Epidermal melanocyte (primary cell): ENCODE data around the gene FCHO2.
"Not testable (repeated sequence)": the region's sequence is repeated elsewhere in the genome, so short reads cannot be mapped to it uniquely, and the experiment has no call there.

Source experiments
- DNase-seq: peaks from one replicate; pipeline ENCODE4 v3.0.0; 2011; ENCODE audit warnings: low spot score; ENCODE audit not compliant: insufficient read length

Gene FCHO2

DNA sequence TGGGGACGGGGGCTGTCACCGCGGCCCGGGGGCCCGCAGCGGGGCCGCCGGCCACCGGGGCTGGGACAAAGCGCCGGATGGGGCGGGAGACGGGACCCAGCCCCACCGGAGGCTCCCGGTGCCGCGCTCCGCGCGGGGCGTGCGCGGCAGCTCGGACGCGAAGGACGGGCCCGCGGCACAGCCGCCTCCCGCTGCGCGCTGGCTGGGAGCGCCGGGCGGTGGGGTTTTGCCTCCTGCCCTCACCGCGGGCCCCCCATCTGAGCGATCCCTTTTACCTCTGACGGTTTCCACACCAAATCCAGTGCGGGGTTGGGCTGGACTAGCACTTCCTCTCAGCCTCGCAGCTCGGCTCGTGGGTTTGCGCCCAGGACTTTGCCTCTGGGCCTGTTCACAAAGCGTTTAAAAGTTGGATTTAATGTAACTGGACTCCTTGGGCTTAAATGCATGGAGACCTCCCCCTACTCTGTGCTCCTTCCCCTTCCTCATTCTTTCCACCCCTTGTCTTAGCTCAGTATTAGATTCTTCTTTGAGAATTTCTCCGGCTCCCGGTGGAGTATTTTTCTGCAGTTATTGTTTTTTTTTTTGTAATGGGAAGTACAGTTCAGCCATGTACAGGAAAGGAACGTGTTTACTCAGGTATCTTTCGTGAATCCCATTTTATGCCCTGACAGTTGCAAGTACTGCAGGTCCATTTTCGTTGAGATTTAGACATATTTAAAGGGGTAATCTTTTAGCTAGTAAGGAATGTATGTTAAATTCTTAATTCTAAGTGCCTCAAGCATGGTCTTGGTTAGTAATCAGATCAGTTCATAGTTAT is 691 bp downstream of the FCHO2 start:
- no peak for DNase-seq

DNA sequence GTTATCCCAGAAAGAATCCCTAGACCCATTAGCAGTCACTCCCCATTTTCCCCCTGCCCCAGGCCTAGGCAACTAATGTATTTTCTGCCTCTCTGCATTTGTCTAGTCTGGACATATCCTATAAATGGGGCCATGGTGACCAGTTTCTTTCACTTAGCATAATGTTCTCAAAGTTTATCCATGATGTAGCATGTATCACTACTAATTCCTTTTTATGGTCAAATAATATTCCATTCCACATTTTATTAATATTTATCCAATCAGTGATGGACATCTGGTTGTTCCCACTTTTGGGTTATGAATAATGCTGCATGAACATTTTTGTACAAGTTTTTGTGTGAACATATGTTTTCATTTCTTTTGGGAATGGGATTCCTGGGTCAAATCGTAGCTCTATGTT is 1.5 kb downstream of the FCHO2 start:
- DNase-seq = no peak

DNA sequence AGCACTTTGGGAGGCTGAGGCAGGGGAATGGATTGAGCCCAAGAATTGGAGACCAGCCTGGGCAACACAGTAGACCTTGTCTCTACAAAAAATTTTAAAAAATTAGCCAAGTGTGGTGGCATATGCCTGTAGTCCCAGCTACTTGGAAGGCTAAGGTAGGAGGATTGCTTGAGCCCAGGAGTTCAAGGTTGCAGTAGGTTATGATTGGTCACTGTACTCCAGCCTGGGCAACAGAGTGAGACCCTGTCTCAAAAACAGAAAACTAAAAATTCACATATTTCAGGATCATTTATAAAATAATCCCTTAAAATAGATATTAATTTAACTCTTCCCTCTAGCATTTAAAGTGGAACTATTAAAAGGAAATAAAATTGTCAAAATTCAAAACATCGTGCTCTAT is 3.4 kb downstream of the FCHO2 start:
- no peak for DNase-seq

DNA sequence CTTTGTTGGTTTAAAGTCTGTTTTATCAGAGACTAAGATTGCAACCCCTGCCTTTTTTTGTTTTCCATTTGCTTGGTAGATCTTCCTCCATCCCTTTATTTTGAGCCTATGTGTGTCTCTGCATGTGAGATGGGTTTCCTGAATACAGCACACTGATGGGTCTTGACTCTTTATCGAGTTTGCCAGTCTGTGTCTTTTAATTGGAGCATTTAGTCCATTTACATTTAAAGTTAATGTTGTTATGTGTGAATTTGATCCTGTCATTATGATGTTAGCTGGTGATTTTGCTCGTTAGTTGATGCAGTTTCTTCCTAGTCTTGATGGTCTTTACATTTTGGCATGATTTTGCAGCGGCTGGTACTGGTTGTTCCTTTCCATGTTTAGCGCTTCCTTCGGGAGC is 18.6 kb downstream of the FCHO2 start:
- DNase-seq = not testable (repeated sequence)

DNA sequence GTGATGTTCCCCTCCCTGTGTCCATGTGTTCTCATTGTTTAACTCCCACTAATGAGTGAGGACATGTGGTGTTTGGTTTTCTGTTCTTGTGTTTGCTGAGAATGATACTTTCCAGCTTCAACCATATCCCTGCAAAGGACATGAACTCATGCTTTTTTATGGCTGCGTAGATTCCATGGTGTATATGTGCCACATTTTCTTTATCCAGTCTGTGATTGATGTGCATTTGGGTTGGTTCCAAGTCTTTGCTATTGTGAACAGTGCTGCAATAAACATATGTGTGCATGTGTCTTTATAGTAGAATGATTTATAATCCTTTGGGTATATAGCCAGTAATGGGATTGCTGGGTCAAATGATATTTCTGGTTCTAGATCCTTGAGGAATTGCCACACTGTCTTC is 21.0 kb downstream of the FCHO2 start:
- not testable (repeated sequence) for DNase-seq

DNA sequence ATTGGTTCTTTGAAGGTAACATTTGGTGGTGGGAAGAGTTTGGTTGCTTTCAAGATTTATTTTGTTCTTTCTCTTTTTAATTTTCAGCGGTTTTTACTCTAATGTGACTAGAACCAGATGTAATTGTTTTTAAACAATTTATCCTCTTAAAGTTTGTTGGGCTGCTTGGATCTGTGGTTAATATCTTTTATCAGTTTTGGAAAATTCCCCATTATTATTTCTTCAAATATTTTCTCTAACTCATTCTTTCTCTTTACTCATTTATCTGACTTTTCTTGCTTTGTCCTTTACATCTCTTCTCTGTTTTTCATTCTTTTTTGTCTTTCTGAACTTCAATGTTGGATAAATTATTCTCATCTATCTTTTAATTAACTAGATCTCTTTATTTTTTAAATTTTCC is 29.9 kb downstream of the FCHO2 start:
- no peak for DNase-seq

DNA sequence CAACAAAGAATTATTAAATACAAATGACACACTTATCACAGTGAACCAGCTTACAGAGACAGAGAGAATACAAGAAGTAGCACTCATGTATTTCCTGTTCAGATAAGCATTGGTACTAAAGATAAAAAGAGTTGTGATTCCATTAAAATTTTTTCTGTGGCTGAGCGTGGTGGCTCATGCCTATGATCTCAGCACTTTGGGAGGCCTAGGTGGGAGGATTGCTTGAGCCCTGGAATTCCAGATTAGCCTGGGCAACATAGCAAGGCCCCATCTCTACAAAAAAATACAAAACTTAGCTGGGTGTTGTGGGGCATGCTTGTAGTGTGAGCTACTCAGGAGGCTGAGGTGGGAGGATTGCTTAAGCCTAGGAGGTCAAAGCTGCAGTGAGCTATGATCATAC is 32.9 kb downstream of the FCHO2 start:
- no peak for DNase-seq

DNA sequence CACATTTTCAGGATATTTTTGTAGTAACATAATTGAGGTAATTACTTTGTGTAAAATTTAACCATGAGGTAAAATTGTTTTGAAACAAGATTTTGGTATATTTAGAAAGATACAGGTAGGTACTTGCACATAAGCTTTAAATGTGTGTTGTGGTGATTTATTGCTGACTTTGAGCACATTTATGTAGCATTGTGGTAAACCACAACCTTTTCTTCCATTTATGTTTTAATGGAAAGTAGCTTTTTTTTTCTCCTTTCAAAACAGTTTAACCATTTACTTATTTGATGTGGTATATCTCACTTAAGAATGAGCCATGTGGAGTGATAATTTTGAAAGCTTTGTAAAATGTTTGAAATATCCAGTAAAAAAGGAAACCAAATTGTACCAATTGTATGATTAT is 35.6 kb downstream of the FCHO2 start:
- no peak for DNase-seq

DNA sequence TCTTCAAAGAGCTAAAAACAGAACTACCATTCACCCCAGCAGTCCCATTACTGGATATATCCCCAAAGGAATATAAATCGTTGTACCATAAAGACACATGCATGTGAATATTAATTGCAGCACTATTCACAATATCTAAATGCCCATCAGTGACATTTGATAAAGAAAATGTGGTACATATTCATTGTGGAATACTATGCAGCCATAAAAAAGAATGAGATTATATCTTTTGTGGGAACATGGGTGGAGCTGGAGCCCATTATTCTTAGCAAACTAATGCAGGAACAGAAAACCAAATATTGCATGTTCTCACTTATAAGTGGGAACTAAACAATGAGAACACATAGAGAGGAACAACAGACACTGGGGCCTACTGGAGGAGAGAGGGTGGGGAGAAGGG is 38.7 kb downstream of the FCHO2 start:
- no peak for DNase-seq

DNA sequence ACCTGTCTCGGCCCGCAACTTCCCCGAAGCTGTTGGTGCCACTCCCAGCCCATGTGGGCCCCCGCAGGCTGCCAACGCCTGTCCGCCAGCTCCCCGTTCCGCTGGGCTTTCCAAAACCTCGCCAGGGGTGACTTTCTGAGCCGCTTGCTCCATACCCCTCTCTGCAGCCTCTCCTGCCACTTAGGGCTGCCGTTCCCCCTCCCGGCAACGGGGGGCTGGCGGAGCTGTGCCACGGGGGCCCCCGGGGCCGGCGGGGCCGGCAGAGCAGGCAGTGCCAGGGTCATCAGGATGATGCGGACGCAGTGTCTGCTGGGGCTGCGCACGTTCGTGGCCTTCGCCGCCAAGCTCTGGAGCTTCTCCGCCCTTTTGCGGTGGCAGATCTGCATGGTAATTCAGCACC is 40.8 kb downstream of the FCHO2 start:
- no peak for DNase-seq

DNA sequence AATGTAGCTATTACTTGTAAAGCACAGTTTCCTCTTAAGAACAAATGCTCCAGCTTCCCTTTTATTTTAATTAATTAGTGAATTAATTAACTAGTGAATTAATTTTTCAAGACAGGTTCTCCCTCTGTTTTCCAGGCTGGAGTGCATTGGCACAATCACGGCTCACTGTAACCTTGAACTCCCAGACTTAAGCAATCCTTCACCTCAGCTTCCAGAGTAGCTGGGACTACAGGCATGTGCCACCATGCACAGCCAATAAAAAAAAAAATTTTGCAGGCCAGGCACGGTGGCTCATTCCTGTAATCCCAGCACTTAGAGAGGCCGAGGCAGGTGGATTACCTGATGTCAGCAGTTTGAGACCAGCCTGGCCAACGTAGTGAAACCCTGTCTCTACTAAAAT is 44.1 kb downstream of the FCHO2 start:
- no peak for DNase-seq

DNA sequence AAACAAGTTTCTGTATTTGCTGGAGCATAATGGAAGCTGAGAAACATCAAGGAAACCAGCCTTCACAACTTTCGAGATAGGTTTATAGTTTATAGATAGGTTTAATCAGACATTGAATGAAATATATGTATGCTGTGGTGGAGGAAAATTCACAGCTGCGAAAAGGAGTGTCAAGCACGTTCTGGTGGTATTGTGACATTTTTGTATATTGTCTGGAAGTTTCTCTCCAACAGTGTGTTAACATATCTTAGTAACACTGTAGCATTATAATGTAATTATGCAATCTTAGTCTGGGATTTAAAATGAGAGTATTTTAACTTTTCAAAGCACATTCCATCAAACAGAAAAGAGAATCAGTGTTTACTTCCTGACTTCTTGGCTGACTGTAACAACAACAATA is 50.0 kb downstream of the FCHO2 start:
- DNase-seq = no peak

DNA sequence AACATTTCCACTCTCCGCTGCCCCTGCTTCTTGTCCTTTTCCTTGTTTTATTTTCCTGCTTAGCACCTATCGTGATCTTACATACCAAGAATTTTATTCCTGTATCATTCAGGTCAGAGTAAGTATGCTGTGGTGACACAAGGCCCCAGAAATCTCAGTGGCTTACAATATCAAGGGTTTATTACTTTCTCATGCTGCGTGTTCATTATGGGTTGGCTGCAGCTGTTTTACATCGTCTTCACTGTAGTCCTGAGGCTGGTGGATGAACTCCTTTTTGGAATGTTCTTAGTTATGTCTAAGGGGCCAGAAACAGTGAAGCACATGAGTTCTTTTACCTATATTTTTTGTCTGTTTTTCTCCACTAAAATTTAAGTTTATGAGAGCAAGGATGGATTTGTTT is 51.2 kb downstream of the FCHO2 start:
- no peak for DNase-seq

DNA sequence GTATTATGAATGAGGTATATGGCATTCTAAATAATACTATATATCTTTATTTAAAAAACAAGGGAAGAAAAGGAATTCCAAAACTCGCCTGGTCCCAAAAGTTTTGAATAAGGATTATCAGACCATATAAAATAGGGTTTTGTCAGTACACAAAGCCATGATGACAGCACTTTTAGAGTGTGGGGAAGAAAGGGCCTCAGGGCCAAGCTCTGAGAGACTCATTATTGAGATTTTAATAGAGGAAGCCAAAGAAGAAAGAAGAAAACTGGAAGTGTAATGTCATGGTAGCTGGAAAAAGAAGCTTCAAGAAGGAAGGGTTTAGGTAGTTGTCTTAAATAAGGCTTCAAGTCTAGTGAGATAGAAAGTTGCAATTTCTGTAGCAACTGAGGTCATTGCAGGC is 53.0 kb downstream of the FCHO2 start:
- peak; percentile 17 for DNase-seq

DNA sequence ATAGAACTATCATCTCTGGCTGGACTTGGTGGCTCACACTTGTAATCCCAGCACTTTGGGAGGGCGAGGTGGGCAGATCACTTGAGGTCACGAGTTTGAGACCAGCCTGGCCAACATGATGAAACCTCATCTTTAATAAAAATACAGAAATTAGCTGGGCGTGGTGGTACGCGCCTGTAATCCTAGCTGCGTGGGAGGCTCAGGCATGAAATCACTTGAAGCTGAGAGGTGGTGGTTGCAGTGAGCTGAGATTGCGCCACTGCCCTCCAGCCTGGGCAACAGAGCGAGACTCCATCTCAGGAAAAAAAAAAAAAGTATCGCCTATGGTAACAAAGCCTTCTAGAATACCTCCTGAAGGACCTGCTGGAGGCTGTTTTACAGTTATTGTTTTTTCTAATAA is 55.8 kb downstream of the FCHO2 start:
- DNase-seq = not testable (repeated sequence)

DNA sequence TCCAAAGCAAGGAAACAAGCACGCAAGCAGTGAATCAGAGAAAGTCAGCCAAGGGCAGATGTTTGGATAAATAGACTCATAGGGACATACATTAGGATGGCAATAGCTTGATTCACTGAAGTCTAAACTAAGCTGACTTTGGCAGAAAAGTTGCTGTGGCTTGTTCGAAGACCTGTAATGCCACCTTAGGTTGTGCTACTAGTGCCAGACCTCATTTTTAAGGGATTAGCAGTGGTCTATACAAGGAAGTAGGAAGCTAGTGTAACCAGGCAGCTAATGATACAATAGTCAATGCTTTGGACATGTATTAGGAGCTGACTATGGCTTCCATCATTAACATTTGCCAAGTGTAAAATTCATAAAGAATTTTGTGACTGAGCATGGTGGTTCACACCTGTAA is 63.1 kb downstream of the FCHO2 start:
- DNase-seq = no peak

DNA sequence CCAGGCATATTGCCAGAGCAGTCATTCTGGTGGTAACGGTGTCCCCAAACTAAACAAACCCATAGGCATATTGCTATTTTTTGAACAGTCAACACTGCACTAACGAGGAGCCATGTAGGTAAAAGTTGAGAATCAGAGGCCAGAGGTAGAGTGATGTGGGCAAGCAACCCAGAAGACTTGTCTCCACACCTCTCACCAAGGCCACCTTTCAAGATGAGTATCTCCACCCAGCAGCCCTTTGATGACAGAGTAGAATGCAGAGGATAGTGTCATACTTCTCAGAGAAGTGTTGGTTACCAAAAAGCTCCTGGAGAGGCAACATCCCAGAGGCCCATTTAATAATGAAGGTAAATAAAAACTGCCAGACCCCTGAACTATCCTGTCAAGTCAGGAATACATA is 63.9 kb downstream of the FCHO2 start:
- no peak for DNase-seq

DNA sequence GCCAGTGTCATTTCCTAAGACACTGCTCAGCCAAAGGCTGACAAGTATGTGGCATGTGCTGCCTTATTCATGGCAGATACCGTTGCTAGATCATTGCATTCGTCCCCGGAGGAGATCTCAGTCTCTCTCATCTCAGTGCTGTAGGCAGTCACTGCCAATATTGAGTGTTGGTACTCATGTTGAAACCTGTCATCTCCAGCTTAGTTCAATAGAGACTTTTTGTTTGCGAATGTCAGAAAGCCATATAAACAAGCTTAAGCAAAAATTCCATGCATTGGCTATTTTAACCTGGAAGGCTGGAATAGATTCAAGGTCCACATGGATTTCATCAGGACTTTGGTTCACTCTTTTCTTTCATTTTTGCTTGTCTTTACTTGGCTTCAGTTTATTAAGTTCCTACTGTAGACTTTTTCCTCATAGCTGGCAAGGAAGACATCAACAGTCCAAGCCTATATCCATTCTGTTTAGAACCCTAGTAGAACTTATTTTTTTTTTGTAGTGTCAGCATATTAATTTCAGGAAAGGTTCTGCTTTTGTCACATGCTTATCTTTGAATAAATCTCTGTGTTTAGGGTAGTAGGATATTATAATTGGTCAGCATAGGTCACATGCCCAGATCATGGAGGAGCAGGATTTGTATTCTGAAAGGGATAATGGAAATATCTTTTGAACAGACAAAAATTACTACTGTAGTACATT is 66.8 kb downstream of the FCHO2 start:
- DNase-seq = no peak

DNA sequence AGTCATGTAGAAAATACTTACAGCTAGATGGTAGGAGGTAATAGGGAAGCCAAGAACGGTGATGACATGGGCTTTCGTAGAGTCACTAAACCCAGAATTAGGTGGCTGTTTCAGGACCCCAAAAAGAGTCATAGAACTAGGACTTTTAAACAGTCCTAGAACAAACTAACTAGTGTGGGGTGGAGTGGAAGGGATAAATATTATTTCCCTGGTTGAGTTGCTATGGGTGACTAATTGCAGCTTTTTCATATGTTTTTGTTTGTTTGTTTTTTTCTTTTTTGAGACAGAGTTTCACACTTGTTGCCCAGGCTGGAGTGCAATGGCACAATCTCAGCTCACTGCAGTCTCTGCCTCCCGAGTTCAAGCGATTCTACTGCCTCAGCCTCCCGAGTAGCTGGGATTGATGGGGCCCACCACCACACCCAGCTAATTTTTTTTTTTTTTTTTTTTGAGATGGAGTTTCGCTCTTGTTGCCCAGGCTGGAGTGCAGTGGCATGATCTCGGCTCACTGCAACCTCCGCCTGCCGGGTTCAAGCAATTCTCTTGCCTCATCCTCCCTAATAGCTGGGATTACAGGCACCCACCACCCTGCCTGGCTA is 69.2 kb downstream of the FCHO2 start:
- DNase-seq = not testable (repeated sequence)

DNA sequence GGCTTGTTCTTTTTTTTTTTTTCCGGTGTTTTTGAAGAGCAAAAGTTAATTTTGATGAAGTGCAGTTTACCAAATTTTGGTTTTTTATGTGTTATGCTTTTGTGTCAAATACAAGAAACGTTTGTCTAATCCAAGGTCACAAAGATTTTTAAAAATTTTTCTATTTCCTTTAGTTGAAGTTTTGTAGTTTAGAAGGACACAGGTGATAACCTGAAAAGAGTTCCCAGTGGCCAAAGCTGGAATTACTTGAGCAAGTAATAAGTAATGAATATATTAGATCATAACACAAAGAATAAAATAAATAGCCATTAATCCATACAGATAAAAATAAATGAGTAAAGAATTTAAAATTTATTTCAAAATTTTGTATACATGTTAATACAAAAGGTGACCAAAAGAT is 71.5 kb downstream of the FCHO2 start:
- no peak for DNase-seq

DNA sequence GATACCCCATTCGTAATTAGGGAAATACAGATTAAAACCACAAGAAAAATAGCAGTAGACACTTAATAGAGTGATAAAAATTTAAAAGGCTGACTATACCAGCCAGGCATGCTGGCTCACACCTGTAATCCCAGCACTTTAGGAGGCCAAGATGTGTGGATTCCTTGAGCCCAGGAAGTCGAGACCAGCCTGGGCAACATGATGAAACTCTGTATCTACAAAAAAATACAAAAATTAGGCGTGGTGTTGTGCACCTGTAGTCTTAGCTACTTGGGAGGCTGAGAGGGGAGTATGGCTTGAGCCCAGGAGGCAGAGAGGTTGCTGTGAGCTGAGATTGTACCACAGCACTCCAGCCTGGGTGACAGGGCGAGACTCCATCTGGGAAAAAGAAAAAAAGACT is 72.0 kb downstream of the FCHO2 start:
- DNase-seq = no peak

DNA sequence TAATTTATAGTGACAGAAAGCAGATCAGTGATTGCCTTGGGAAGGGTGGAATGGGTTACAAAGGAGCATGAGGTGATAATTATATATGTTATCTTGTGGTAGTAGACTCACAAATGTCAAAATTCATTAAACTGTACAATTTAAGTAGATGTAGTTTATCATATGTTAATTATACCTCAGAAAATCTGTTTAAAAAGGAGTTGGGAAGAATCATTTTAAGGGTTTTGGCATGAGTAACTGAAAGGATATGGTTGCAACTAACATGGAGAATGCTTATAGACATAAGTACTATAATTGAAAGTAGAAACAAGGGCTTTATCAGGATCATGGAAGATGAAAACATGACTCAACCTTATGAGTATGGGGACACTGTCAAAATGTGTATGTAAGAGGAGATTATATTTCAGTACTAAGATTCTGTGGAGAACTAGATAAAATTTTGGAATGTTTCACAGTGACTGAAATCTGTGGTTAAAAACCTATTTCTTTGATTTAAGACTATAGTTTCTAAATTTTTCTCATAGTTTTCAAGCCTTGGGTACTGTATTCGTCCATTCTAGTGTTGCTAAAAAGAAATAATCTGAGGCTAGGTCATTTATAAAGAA is 73.3 kb downstream of the FCHO2 start:
- no peak for DNase-seq
